Measurements from ENCODE around the gene MYL6. TPM values are rescaled to one million over a fixed set of nuclear protein-coding genes. Genes with fewer than 3 reads are reported as not detected.

MYL6 gene
- total and polyA plus RNA-seq, 9 of the 15 experiments (the other 6 are each of a cell fraction or from before 2014, with no cell fraction given), result 557 to 1,664 (median 958) TPM

DNA sequence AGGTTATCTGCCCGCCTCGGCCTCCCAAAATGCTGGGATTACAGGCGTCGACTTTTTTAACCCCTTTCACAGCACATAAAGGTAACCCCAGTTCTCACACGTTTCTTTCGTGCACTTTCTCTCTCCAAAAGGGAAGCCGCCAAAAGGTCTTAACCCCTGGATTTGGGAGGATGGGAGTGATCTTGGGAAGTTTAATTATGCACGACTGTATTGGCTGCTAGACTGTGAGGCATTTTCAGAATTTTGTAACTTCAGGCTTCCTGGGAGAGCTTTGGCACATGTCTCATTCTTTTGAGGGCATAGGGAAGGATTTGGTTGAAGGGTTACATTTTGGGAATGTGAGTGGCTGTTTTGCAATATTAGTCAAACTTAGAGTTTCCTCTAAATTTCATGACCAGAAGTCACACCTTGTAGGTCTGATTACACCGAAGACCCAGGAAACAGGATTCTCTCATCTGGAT, 32.6 kb downstream of the MYL6 start (continued):
- TF ChIP-seq, protein P1, sequence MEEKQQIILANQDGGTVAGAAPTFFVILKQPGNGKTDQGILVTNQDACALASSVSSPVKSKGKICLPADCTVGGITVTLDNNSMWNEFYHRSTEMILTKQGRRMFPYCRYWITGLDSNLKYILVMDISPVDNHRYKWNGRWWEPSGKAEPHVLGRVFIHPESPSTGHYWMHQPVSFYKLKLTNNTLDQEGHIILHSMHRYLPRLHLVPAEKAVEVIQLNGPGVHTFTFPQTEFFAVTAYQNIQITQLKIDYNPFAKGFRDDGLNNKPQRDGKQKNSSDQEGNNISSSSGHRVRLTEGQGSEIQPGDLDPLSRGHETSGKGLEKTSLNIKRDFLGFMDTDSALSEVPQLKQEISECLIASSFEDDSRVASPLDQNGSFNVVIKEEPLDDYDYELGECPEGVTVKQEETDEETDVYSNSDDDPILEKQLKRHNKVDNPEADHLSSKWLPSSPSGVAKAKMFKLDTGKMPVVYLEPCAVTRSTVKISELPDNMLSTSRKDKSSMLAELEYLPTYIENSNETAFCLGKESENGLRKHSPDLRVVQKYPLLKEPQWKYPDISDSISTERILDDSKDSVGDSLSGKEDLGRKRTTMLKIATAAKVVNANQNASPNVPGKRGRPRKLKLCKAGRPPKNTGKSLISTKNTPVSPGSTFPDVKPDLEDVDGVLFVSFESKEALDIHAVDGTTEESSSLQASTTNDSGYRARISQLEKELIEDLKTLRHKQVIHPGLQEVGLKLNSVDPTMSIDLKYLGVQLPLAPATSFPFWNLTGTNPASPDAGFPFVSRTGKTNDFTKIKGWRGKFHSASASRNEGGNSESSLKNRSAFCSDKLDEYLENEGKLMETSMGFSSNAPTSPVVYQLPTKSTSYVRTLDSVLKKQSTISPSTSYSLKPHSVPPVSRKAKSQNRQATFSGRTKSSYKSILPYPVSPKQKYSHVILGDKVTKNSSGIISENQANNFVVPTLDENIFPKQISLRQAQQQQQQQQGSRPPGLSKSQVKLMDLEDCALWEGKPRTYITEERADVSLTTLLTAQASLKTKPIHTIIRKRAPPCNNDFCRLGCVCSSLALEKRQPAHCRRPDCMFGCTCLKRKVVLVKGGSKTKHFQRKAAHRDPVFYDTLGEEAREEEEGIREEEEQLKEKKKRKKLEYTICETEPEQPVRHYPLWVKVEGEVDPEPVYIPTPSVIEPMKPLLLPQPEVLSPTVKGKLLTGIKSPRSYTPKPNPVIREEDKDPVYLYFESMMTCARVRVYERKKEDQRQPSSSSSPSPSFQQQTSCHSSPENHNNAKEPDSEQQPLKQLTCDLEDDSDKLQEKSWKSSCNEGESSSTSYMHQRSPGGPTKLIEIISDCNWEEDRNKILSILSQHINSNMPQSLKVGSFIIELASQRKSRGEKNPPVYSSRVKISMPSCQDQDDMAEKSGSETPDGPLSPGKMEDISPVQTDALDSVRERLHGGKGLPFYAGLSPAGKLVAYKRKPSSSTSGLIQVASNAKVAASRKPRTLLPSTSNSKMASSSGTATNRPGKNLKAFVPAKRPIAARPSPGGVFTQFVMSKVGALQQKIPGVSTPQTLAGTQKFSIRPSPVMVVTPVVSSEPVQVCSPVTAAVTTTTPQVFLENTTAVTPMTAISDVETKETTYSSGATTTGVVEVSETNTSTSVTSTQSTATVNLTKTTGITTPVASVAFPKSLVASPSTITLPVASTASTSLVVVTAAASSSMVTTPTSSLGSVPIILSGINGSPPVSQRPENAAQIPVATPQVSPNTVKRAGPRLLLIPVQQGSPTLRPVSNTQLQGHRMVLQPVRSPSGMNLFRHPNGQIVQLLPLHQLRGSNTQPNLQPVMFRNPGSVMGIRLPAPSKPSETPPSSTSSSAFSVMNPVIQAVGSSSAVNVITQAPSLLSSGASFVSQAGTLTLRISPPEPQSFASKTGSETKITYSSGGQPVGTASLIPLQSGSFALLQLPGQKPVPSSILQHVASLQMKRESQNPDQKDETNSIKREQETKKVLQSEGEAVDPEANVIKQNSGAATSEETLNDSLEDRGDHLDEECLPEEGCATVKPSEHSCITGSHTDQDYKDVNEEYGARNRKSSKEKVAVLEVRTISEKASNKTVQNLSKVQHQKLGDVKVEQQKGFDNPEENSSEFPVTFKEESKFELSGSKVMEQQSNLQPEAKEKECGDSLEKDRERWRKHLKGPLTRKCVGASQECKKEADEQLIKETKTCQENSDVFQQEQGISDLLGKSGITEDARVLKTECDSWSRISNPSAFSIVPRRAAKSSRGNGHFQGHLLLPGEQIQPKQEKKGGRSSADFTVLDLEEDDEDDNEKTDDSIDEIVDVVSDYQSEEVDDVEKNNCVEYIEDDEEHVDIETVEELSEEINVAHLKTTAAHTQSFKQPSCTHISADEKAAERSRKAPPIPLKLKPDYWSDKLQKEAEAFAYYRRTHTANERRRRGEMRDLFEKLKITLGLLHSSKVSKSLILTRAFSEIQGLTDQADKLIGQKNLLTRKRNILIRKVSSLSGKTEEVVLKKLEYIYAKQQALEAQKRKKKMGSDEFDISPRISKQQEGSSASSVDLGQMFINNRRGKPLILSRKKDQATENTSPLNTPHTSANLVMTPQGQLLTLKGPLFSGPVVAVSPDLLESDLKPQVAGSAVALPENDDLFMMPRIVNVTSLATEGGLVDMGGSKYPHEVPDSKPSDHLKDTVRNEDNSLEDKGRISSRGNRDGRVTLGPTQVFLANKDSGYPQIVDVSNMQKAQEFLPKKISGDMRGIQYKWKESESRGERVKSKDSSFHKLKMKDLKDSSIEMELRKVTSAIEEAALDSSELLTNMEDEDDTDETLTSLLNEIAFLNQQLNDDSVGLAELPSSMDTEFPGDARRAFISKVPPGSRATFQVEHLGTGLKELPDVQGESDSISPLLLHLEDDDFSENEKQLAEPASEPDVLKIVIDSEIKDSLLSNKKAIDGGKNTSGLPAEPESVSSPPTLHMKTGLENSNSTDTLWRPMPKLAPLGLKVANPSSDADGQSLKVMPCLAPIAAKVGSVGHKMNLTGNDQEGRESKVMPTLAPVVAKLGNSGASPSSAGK (IDR thresholded peaks at IDR 0.05), result peak; percentile 80
- no peak for TF ChIP-seq CBX8 (IDR thresholded peaks at IDR 0.05; ENCODE audit: borderline replicate concordance, extremely low read depth, low read depth, low read length, poor library complexity, severe bottlenecking)
- no peak for TF ChIP-seq SMC3 (conservative IDR thresholded peaks at IDR 0.05; ENCODE audit: insufficient read depth, low read depth, low read length)
- TF ChIP-seq, protein P2, sequence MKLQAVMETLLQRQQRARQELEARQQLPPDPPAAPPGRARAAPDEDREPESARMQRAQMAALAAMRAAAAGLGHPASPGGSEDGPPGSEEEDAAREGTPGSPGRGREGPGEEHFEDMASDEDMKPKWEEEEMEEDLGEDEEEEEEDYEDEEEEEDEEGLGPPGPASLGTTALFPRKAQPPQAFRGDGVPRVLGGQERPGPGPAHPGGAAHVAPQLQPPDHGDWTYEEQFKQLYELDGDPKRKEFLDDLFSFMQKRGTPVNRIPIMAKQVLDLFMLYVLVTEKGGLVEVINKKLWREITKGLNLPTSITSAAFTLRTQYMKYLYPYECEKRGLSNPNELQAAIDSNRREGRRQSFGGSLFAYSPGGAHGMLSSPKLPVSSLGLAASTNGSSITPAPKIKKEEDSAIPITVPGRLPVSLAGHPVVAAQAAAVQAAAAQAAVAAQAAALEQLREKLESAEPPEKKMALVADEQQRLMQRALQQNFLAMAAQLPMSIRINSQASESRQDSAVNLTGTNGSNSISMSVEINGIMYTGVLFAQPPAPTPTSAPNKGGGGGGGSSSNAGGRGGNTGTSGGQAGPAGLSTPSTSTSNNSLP (IDR thresholded peaks at IDR 0.05; ENCODE audit: borderline replicate concordance, low read depth, low read length), result no peak
- TF ChIP-seq SUPT5H (IDR thresholded peaks at IDR 0.05), result no peak
- TF ChIP-seq ZNF778 (CRISPR knock-in tag; IDR thresholded peaks at IDR 0.05), result no peak
- TF ChIP-seq, protein P3, sequence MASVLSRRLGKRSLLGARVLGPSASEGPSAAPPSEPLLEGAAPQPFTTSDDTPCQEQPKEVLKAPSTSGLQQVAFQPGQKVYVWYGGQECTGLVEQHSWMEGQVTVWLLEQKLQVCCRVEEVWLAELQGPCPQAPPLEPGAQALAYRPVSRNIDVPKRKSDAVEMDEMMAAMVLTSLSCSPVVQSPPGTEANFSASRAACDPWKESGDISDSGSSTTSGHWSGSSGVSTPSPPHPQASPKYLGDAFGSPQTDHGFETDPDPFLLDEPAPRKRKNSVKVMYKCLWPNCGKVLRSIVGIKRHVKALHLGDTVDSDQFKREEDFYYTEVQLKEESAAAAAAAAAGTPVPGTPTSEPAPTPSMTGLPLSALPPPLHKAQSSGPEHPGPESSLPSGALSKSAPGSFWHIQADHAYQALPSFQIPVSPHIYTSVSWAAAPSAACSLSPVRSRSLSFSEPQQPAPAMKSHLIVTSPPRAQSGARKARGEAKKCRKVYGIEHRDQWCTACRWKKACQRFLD (CRISPR knock-in tag; IDR thresholded peaks at IDR 0.05), result peak; percentile 43; the same call in 1 of the 2 replicates
- TF ChIP-seq, protein P4, sequence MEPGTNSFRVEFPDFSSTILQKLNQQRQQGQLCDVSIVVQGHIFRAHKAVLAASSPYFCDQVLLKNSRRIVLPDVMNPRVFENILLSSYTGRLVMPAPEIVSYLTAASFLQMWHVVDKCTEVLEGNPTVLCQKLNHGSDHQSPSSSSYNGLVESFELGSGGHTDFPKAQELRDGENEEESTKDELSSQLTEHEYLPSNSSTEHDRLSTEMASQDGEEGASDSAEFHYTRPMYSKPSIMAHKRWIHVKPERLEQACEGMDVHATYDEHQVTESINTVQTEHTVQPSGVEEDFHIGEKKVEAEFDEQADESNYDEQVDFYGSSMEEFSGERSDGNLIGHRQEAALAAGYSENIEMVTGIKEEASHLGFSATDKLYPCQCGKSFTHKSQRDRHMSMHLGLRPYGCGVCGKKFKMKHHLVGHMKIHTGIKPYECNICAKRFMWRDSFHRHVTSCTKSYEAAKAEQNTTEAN (CRISPR knock-in tag; IDR thresholded peaks at IDR 0.05), result no peak
- peak; percentile 90 for TF ChIP-seq L3MBTL2 (IDR thresholded peaks at IDR 0.05)
- TF ChIP-seq ZNF583 (CRISPR knock-in tag; IDR thresholded peaks at IDR 0.05), result 0 out of 2 replicates have a peak, but pooled peaks have one; percentile 40

Data from K562 (cell line).